ENCODE results near the gene NUTM2F.
"Not testable (repeated sequence)": the region's sequence is repeated elsewhere in the genome, so short reads cannot be mapped to it uniquely, and the experiment has no call there.

NUTM2F gene

DNA sequence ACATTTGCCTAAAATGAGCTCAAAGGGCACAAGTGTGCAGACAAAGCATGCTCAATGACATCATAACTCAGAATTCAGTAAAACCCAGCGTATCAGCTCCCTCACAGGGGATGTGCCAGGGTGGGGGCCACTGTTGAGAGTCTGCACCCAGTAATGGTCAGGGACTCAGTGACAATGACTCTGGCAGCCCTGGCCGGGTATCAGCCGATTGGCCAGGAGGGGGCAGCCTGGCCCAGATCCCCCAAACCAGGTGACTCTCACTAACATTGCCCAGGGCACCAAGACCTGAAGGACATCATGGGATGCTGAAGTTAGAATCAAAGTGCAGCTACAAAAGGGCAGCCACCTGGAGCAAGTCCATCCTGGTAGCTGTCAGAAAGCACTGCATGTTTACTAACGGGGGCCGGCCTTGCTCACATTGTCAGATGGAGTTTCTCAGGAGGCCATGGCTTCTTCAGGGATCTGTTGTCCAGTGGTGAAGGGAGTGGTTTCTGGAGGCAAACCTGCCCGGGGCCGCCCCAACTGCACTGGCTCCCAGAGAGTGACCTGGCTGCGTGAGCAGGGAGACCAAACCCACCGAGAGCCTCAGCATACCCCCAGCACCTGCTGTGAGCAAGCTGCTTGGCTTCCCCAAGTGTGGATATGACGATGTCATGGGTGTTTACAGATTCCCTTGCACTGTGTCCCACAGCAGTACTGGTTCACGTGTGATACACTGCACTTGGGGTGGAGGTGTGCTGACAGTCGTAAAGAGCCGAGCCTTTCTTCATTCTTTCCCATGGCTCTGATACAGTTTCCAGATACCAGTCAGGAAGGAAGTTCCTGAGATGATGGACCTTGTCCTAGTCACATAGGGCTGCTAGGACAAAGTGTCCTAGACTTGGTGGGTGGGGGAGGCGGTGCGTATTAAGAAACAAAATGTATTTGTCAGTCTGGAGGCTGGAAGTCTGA is 13.1 kb downstream of the NUTM2F start:
- not testable (repeated sequence) for DNase-seq

DNA sequence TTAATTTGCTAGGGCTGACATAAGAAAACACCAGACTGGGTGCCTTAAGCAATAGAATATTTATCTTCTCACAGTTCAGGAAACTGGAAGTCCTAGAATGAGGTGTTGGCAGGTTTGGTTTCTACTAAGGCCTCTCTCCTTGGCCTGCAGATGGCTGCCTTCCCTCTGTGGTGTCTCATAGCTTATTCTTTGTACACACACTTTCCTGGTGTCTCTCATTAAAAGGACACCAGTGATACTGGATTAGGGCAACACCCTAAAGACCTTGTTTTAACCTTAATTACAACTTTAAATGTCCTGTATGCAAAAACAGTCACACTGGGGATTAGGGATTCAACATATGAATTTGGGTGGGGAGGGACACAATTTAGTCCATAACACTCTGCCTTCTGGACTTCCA is 25.1 kb downstream of the NUTM2F start:
- DNase-seq: no peak

DNA sequence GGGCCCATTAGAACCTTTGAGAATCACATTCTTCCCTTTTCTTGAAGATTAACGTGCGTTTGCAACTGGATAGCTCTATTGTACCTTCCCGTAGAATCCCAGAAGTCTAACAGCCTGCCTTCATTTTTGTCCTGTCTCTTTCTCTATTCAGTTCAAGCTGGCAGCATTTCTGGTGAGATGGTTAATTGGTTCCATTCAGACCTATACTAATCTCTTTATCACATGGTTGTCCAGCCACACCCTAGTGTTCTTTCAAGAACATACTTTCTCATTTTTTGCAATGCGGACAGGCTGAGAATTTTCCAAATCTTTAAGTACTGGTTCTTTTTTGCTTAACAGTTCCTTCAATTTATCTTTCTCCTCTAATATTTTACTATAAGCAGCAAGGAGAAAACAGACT is 26.0 kb downstream of the NUTM2F start:
- no peak for DNase-seq

DNA sequence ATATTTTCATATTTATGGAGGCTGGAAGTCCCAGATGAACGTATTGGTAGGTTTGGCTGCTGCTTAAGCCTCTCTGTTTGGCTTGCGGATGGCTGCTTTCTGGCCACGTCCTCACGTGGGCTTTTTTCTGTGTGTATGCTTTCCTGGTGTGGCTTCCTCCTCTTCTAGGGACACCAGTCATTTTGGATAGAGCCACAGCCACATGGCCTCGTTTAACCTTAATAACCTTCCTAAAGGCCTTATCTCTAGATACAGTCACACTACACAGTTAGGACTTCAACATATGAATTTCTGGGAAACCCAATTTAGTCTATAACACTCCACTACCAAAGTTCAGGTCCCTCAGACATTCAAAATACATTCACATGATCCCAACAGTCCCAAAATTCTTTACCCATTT is 26.9 kb downstream of the NUTM2F start:
- DNase-seq: no peak

DNA sequence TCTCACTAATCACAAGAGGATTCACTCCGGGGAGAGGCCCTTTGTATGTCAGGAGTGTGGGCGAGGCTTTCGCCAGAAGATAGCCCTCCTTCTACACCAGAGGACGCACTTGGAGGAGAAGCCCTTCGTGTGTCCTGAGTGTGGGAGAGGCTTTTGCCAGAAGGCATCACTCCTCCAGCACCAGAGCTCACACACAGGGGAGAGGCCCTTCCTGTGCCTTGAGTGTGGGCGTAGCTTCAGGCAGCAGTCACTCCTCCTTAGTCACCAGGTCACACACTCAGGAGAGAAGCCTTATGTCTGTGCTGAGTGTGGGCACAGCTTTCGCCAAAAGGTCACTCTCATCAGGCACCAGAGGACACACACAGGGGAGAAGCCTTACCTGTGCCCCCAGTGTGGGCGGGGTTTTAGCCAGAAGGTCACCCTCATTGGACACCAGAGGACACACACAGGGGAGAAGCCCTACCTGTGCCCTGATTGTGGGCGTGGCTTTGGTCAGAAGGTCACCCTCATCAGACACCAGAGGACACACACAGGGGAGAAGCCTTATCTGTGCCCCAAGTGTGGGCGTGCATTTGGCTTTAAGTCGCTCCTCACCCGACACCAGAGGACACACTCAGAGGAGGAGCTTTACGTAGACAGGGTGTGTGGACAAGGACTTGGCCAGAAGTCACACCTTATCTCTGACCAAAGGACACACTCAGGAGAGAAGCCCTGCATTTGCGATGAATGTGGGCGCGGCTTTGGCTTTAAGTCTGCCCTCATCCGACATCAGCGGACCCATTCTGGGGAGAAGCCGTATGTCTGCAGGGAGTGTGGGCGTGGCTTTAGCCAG is 27.8 kb downstream of the NUTM2F start:
- DNase-seq: no peak

DNA sequence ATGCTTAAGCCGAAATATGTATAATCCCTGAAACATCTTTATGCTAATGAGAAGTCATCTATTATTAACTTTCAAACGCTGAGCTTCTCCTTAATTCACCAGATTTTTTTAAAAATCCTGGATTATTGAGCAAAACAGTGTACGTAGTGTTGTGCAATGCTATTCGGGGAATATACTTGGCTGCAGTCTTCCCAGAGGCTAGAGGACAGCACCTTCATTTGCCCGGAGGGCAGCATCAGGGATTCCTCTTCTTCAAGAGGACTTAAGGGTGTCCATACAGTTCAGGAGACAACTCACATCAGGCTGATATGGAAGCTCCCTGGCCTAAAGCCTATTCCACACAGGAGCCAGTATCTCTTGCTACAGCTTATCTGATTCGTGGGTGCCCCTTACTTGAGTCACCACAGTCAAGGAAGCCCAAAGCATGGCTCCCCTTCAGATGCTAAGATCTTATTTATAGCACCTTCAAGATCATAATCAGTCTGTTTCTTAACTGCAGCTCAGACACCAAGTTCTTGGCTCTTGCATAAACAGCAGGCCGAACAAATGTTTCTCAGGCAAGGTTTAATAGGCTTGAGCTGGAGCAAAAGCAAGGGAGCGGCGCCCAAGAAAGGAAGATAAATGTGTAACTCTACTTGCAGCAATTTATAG is 29.4 kb downstream of the NUTM2F start:
- DNase-seq: no peak

DNA sequence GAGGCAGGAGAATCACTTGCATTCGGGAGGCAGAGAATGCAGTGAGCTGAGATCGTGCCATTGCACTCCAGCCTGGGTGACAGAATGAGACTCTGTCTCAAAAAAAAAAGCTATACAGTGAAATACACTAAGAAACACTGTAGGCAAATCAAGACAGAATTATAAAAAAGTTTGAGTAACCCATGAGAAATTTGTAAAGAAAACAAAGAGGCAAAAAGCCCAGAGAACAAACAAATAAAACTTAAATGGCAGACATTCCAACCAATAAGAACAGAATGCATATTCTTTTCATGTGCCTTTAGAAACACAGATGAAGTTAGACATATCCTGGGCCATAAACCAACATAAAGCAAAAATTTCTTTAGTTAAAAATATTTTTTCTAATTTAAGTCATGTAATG is 38.8 kb downstream of the NUTM2F start:
- DNase-seq: no peak

DNA sequence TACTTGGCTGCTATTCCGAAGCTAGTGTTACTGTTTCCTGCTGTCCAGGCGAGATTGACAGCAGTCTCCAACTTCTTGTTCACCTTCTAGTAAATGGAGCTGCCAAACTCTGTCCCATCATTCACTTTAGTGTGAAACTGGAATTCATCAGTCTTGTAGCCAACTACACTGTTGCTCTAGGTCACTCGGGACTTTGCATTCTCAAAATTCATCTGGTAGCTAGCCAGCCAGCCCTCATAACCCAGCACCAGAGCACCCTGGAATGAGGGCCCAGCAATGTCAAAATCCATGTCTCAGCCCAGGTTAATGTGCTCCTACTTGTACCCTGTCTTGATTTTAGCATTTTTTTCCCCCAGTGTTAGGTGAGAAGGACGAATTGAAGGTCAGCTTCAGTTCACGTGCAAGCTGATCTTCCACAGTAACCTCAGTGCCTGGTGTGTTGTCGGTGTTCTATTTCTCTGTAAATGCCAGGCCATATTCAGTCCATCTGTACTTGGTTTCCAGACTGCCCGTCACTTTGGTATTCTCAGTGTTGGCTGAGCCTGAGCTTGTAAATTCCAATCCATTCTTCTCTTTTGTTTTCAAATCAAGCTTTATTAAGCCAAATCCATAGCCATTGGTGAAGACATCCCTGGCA is 40.4 kb downstream of the NUTM2F start:
- no peak for DNase-seq

DNA sequence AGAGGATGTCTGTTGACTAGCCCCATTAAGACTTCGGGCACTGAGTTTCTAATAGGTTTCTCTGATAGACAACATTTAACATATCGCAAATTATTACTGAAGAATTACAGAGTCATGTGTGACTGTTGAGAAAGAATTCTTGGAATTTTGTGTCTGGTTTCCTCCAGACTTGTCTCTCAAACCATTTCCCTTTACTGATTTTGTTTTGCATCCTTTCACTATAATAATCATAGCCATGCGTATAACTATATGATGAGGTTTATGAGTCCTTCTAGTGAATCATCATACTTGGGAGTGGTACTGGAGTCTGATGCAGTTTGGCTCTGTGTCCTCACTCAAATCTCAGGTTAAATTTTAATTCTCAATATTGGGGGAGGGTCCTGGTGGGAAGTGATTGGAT is 42.3 kb downstream of the NUTM2F start:
- DNase-seq: no peak

DNA sequence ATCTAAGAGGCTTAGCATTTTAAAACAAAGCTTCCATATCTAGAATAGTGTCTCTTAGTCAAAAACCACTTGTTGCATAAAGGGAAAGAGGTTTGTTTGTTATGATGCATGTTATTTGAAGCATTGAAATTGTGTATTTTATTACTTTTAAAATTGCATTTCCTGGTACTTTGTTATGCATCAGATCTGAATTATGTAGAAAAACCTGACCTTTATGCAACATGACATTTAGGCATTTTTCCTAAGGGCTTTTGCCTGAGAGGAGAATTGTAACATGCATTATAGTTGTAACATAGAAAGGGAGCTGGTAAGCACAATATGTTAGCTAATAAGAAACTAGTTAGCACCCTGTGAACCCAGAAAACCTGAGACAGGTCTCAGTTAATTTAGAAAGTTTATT is 47.3 kb downstream of the NUTM2F start:
- no peak for DNase-seq

DNA sequence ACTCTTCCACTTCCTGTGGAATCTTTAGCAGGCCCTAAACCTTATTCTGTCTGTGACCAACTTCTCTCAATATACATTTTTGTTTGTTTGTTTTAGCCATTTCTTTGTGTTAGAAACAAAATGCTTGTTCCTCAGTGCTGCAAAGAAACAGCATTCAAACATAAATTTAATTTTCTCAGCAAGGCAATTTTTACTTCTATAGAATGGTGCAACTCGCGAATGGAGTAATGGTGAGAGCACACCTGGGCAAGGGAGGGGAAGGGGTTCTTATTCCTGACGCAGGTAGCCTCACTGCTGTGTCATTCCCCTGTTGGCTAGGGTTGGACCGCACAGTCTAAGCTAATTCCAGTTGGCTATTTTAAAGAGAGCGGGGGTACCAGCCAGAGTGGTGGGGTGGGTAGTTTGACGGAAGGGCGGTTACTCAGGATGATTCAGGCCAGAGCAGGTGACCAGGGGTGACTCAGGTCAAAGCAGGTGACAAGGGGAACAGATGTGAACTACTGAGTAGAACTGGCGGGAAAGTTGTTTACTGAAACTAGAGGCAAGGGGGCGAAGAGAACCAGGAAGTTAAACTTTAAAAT is 47.9 kb downstream of the NUTM2F start:
- DNase-seq: no peak

DNA sequence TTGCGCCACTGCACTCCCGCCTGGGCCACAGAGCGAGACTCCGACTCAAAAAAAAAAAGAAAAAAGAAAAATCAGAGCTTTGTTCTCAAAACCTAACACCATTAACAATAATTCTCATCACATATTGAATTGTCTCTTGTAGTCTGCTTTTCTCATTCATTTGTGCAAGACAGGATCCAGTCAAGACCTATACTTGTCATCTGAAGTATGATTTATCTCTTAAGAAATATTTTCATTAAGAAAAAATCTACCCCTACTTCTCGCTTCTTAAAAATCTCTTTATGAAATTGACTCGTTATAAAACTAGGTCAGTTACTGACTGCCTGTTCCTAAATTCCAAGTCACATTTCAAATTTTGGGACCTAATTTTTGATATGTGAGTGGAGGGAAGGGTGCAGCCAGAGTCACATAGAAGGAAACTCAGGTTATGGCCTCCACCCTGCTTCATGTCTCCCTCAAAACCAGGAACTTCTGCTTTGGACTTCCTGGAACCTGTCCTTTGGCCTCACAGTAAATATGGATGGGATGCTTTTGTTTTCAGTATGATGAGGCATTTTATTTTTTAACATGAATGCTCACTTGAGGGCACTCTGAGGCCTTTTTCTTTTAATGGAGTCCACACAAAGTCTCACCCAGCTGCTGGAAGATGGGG is 50.4 kb downstream of the NUTM2F start:
- no peak for DNase-seq

DNA sequence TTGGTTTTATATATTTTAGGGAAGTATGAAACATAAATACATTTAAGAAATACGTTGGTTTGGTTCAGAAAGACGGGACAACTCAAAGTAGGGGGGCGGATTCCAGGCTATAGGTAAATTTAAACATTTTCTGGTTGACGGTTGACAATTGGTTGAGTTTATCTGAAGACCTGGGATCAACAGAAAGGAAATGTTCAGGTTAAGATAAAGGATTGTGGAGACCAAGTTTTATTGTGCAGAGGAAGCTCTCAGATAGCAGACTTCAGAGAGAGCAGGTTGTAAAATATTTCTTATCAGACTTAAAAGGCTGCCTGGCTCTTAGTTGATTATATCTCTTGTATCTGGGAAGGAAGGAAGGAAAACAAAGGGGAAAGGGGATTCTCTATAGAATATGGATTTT is 51.4 kb downstream of the NUTM2F start:
- not testable (repeated sequence) for DNase-seq

DNA sequence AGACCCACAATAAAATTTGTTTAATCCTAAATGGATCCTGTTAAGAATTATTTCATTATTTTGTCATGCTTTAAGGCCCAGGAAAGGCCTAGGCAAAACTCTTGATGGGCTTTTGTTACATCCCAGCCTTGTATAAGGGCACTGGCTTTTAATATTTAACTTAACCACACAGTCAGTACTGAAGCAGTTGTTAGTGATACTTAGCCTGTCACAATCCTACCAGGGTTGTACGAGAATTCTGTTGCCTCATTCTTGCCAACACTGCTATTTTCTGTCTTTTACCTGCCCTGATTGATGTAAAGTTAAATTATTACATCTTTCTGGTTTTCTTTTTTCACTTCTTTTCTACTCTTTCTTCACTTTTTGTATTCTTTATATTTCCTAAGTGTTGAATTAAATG is 58.4 kb downstream of the NUTM2F start:
- no peak for DNase-seq

DNA sequence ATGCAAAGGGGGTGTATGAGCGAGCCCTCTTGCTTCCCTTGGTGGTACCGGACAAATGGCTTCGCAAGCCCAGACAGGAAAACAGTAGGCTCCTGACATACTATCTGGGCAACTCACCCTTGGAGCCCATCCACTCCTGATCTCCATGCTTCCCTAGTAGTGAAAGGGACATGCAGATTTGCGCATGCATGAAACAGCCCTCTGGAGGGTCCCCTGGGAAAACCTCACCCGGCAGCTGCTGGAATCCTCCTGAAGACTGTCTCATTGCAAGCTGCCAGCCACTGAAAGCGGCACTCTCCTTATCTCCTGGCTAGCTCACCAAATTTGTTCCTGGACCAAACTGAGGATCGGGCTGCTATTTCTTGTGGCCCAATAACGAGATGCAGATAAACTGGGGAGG is 59.2 kb downstream of the NUTM2F start:
- DNase-seq: no peak
